Parathyroid adenoma (tissue), 2 donors: ENCODE measurements around the gene SPP2.

Experiments
- H2AFZ ChIP-seq: fragments of 300-600 bp; sonication (generic); one replicate; pipeline ENCODE4 v1.7.0; 2017; ENCODE audit warnings: antibody characterized with exemption, mild to moderate bottlenecking
- H3K27ac ChIP-seq: fragments of 300-600 bp; sonication (generic); one replicate; pipeline ENCODE4 v1.7.0; 2017
- H3K27me3 ChIP-seq: fragments of 300-600 bp; sonication (generic); one replicate; pipeline ENCODE4 v1.7.0; 2017; ENCODE audit warnings: low read length; ENCODE audit not compliant: control insufficient read depth, insufficient read depth
- H3K36me3 ChIP-seq: fragments of 300-600 bp; sonication (generic); one replicate; pipeline ENCODE4 v1.7.0; 2017; ENCODE audit warnings: low read length; ENCODE audit not compliant: control insufficient read depth, insufficient read depth
- H3K4me1 ChIP-seq: fragments of 300-600 bp; sonication (generic); one replicate; pipeline ENCODE4 v1.7.0; 2017; ENCODE audit warnings: control low read depth
- H3K4me2 ChIP-seq: fragments of 300-600 bp; sonication (generic); one replicate; pipeline ENCODE4 v1.7.0; 2017; ENCODE audit warnings: low read length
- H3K4me3 ChIP-seq: fragments of 300-600 bp; sonication (generic); one replicate; pipeline ENCODE4 v1.7.0; 2017; ENCODE audit warnings: low read depth, low read length
- H3K79me2 ChIP-seq: fragments of 300-600 bp; sonication (generic); one replicate; pipeline ENCODE4 v1.7.0; 2017; ENCODE audit warnings: control low read depth
- H3K9ac ChIP-seq: fragments of 300-600 bp; sonication (generic); one replicate; pipeline ENCODE4 v1.7.0; 2017; ENCODE audit warnings: mild to moderate bottlenecking
- H3K9me3 ChIP-seq: fragments of 300-600 bp; sonication (generic); one replicate; pipeline ENCODE4 v1.7.0; 2017; ENCODE audit warnings: low read length; ENCODE audit not compliant: control insufficient read depth
- TF ChIP-seq, protein P1 (sequence below): fragments of 300-600 bp; sonication (generic); IDR thresholded peaks from one replicate; pipeline ENCODE4 v1.7.0; 2017; ENCODE audit warnings: antibody characterized with exemption, mild to moderate bottlenecking
- donor health status: primary hyperparathyroidism.

SPP2 gene

DNA sequence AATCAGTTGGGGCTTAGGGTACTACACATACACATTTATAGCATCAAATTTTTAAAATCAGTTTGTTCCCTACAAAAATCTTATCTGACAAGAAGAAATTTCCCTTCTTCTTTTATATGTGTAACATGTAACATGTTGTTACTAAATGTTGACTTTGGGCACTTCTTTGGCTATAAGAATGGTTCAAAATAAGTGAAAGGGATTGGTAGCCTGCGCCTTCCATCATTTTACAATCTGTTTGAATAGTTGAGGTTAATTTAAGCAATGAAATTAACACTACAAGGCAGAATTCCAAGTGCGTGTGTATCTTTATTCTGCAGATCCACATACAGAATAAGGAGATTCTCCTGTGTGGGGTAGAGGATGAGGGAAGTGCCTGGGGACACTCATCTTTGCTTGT is 30.2 kb upstream of the SPP2 start:
- no peak overlapping the region for H3K27ac ChIP-seq
- H3K27me3 ChIP-seq: no peaks in the 10 kb centered on the region
- TF ChIP-seq, protein P1, sequence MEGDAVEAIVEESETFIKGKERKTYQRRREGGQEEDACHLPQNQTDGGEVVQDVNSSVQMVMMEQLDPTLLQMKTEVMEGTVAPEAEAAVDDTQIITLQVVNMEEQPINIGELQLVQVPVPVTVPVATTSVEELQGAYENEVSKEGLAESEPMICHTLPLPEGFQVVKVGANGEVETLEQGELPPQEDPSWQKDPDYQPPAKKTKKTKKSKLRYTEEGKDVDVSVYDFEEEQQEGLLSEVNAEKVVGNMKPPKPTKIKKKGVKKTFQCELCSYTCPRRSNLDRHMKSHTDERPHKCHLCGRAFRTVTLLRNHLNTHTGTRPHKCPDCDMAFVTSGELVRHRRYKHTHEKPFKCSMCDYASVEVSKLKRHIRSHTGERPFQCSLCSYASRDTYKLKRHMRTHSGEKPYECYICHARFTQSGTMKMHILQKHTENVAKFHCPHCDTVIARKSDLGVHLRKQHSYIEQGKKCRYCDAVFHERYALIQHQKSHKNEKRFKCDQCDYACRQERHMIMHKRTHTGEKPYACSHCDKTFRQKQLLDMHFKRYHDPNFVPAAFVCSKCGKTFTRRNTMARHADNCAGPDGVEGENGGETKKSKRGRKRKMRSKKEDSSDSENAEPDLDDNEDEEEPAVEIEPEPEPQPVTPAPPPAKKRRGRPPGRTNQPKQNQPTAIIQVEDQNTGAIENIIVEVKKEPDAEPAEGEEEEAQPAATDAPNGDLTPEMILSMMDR: no peak
- no peaks in the 10 kb centered on the region for H3K36me3 ChIP-seq
- H3K4me3 ChIP-seq: no peak overlapping the region
- H3K9ac ChIP-seq: no peak overlapping the region
- H3K4me2 ChIP-seq: no peak overlapping the region
- no peak overlapping the region for H2AFZ ChIP-seq
- H3K4me1 ChIP-seq: no peaks in the 10 kb centered on the region
- no peaks in the 10 kb centered on the region for H3K9me3 ChIP-seq
- H3K79me2 ChIP-seq: no peaks in the 10 kb centered on the region

- Histone ChIP-seq H3K36me3 (no peaks in the 10 kb centered on the region), H3K27ac (no peak overlapping the region), H3K4me3 (no peak overlapping the region), H3K4me1 (no peaks in the 10 kb centered on the region), H3K27me3 (no peaks in the 10 kb centered on the region), H3K79me2 (no peaks in the 10 kb centered on the region), H3K9me3 (no peaks in the 10 kb centered on the region), H3K4me2 (no peak overlapping the region), H2AFZ (no peak overlapping the region), H3K9ac (no peak overlapping the region)
- TF ChIP-seq, protein P1: no peak
Observed at GRCh38 chr2:234022424-234022823, 28.1 kb upstream of the SPP2 start.

- H3K79me2 ChIP-seq: no peaks in the 10 kb centered on the region
- no peak overlapping the region for H3K27ac ChIP-seq
- TF ChIP-seq, protein P1: no peak
- no peaks in the 10 kb centered on the region for H3K36me3 ChIP-seq
- no peak overlapping the region for H3K4me2 ChIP-seq
- no peaks in the 10 kb centered on the region for H3K4me1 ChIP-seq
- no peaks in the 10 kb centered on the region for H3K9me3 ChIP-seq
- no peak overlapping the region for H3K4me3 ChIP-seq
- H2AFZ ChIP-seq: no peak overlapping the region
- H3K27me3 ChIP-seq: no peaks in the 10 kb centered on the region
- no peak overlapping the region for H3K9ac ChIP-seq
Observed at GRCh38 chr2:234024304-234024703, 26.2 kb upstream of the SPP2 start.

DNA sequence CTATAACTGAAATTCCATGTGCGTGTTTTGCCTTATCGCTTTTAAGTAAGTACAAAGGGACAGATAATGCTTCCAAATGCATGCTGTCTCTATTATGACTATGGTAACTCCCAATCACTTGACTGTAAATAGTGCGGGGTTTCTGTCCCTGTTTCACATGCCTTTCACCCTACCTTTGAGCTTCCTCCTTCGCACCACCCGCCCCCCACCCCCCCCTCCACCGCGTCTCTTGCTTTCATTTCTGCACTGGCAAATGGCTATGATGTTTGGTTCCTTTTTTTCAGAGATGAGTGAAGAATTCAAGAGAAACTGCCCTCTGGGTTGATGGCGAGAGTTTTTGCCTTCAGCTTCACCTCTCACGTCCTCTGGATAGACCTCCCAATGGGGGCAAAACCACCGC is 25.0 kb upstream of the SPP2 start:
- H3K36me3 ChIP-seq: no peaks in the 10 kb centered on the region
- TF ChIP-seq, protein P1: no peak
- no peaks in the 10 kb centered on the region for H3K27me3 ChIP-seq
- H3K4me2 ChIP-seq: peak overlapping the region; percentile 55
- no peaks in the 10 kb centered on the region for H3K4me1 ChIP-seq
- no peaks in the 10 kb centered on the region for H3K9me3 ChIP-seq
- no peak overlapping the region for H3K9ac ChIP-seq
- H3K79me2 ChIP-seq: no peaks in the 10 kb centered on the region
- H3K4me3 ChIP-seq: no peak overlapping the region
- H2AFZ ChIP-seq: no peak overlapping the region
- no peak overlapping the region for H3K27ac ChIP-seq

- H3K9ac ChIP-seq: no peak overlapping the region
- H3K4me3 ChIP-seq: no peak overlapping the region
Observed at GRCh38 chr2:234025891-234026401, 24.6 kb upstream of the SPP2 start.

More at GRCh38 chr2:234025891-234026401, 24.6 kb upstream of the SPP2 start:
- no peak overlapping the region for H2AFZ ChIP-seq
- peak overlapping the region; percentile 55 for H3K4me2 ChIP-seq
- H3K27me3 ChIP-seq: no peaks in the 10 kb centered on the region
- H3K36me3 ChIP-seq: no peaks in the 10 kb centered on the region
- TF ChIP-seq, protein P1: no peak
- H3K4me1 ChIP-seq: no peaks in the 10 kb centered on the region
- no peak overlapping the region for H3K27ac ChIP-seq
- no peaks in the 10 kb centered on the region for H3K79me2 ChIP-seq
- H3K9me3 ChIP-seq: no peaks in the 10 kb centered on the region
